Activated T-helper 1 cell treated with anti-CD3 and anti-CD28 coated beads, Interleukin-2, amount 50 U/mL, for 16 hours (primary cell): ENCODE measurements around the gene ZNF775.

ENCODE experiments used
- DNase-seq, 2 donors: peaks; one replicate each; pipeline ENCODE4 v3.0.0-alpha.2; 2020; ENCODE audit warnings: low read depth in 1 of 2, low spot score in 1 of 2

The ZNF775 gene

GRCh38 chr7:150400788-150401423 is 21.8 kb downstream of the ZNF775 start:
- no peak for DNase-seq

- DNase-seq, result no peak
Measured at GRCh38 chr7:150401424-150401790, 22.3 kb downstream of the ZNF775 start.

GRCh38 chr7:150401861-150402631 is 22.9 kb downstream of the ZNF775 start:
- no peak for DNase-seq

- no peak for DNase-seq
Measured at GRCh38 chr7:150402671-150403321, 23.7 kb downstream of the ZNF775 start.

- DNase-seq, result no peak
Measured at GRCh38 chr7:150403376-150404171, 24.4 kb downstream of the ZNF775 start.

GRCh38 chr7:150404172-150404804 is 25.2 kb downstream of the ZNF775 start:
- no peak for DNase-seq

- DNase-seq, result peak; percentile 51 to 67
Measured at GRCh38 chr7:150404805-150405583, 25.9 kb downstream of the ZNF775 start.

GRCh38 chr7:150405584-150406311 is 26.6 kb downstream of the ZNF775 start:
- peak in 1 of 2 donors; percentile 21 for DNase-seq

GRCh38 chr7:150406312-150406566 is 27.1 kb downstream of the ZNF775 start:
- no peak for DNase-seq

- no peak for DNase-seq
Measured at GRCh38 chr7:150406567-150407421, 27.7 kb downstream of the ZNF775 start.

GRCh38 chr7:150407588-150408392 is 28.7 kb downstream of the ZNF775 start:
- no peak for DNase-seq

- no peak for DNase-seq
Measured at GRCh38 chr7:150408393-150409299, 29.5 kb downstream of the ZNF775 start.

- no peak for DNase-seq
Measured at GRCh38 chr7:150409300-150410030, 30.3 kb downstream of the ZNF775 start.

- no peak for DNase-seq
Measured at GRCh38 chr7:150410131-150410530, 31.0 kb downstream of the ZNF775 start.

- no peak for DNase-seq
Measured at GRCh38 chr7:150410680-150411346, 31.7 kb downstream of the ZNF775 start.

- no peak for DNase-seq
Measured at GRCh38 chr7:150411606-150412005, 32.5 kb downstream of the ZNF775 start.
